Measurements from ENCODE around the gene HS2ST1. TPM values are rescaled to one million over a fixed set of nuclear protein-coding genes. Genes with fewer than 3 reads are reported as not detected.

HS2ST1 gene
- total and polyA plus RNA-seq, 4 donors, result 4.1 to 45.3 (median 16.3) TPM

GRCh38 chr1:87134061-87134460 lies 219.6 kb downstream of the HS2ST1 start:
- Histone ChIP-seq H3K4me3 (no peak overlapping the region), H3K36me3 (ENCODE audit: control insufficient read depth in 4 of 4, insufficient read depth in 4 of 4, low read length in 4 of 4) (no peaks in the 10 kb centered on the region), H3K27ac (ENCODE audit: low read depth in 1 of 2, low read length in 1 of 2) (no peak overlapping the region), H3K27me3 (ENCODE audit: control insufficient read depth in 3 of 3, insufficient read depth in 3 of 3, low read length in 2 of 3) (peaks cover 0 to 4% (median 0%) of the 10 kb centered on the region in 3 donors), H3K9me3 (ENCODE audit: control insufficient read depth in 4 of 4, insufficient read depth in 3 of 4, low read length in 3 of 4) (no peaks in the 10 kb centered on the region), H3K4me1 (ENCODE audit: control insufficient read depth in 5 of 5, insufficient read depth in 5 of 5, low read length in 5 of 5) (peaks cover 0 to 50% (median 6%) of the 10 kb centered on the region in 5 donors), H3K9ac (ENCODE audit: insufficient read depth in 1 of 2, low read length in 2 of 2) (no peak overlapping the region)
- 82 to 90% methylated on average over 6 of the region's 6 CpGs for WGBS, 2 donors
- DNase-seq, result no peak
- no peak for ATAC-seq (ENCODE audit: insufficient read depth, low FRiP score)
- no peak for TF ChIP-seq CTCF (IDR thresholded peaks at IDR 0.05; ENCODE audit: control extremely low read depth, extremely low read depth)

- WGBS, 2 donors, result 66 to 84% methylated on average over 9 of the region's 9 CpGs
- peaks cover 0 to 1% (median 0%) of the 10 kb centered on the region in 4 donors for H3K9me3 ChIP-seq (ENCODE audit: control insufficient read depth in 4 of 4, insufficient read depth in 3 of 4, low read length in 3 of 4)
- H3K27me3 ChIP-seq (ENCODE audit: control insufficient read depth in 3 of 3, insufficient read depth in 3 of 3, low read length in 2 of 3), result peaks cover 0 to 4% (median 0%) of the 10 kb centered on the region in 3 donors
- H3K9ac ChIP-seq (ENCODE audit: insufficient read depth in 1 of 2, low read length in 2 of 2), result no peak overlapping the region
- ATAC-seq (ENCODE audit: insufficient read depth, low FRiP score) (no peak), DNase-seq (no peak)
- peaks cover 0 to 44% (median 3%) of the 10 kb centered on the region in 5 donors for H3K4me1 ChIP-seq (ENCODE audit: control insufficient read depth in 5 of 5, insufficient read depth in 5 of 5, low read length in 5 of 5)
- no peak overlapping the region for H3K4me3 ChIP-seq
- TF ChIP-seq CTCF (IDR thresholded peaks at IDR 0.05; ENCODE audit: control extremely low read depth, extremely low read depth), result no peak
- no peak overlapping the region for H3K27ac ChIP-seq (ENCODE audit: low read depth in 1 of 2, low read length in 1 of 2)
- no peaks in the 10 kb centered on the region for H3K36me3 ChIP-seq (ENCODE audit: control insufficient read depth in 4 of 4, insufficient read depth in 4 of 4, low read length in 4 of 4)
These were observed 220.3 kb downstream of the HS2ST1 start for GRCh38 chr1:87134625-87135328.

GRCh38 chr1:87135329-87135712 lies 220.9 kb downstream of the HS2ST1 start:
- Histone ChIP-seq H3K36me3 (ENCODE audit: control insufficient read depth in 4 of 4, insufficient read depth in 4 of 4, low read length in 4 of 4) (no peaks in the 10 kb centered on the region), H3K27ac (ENCODE audit: low read depth in 1 of 2, low read length in 1 of 2) (no peak overlapping the region), H3K9me3 (ENCODE audit: control insufficient read depth in 4 of 4, insufficient read depth in 3 of 4, low read length in 3 of 4) (peaks cover 0 to 3% (median 0%) of the 10 kb centered on the region in 4 donors), H3K4me3 (no peak overlapping the region), H3K4me1 (ENCODE audit: control insufficient read depth in 5 of 5, insufficient read depth in 5 of 5, low read length in 5 of 5) (peaks cover 0 to 38% (median 3%) of the 10 kb centered on the region in 5 donors), H3K27me3 (ENCODE audit: control insufficient read depth in 3 of 3, insufficient read depth in 3 of 3, low read length in 2 of 3) (peaks cover 0 to 4% (median 0%) of the 10 kb centered on the region in 3 donors), H3K9ac (ENCODE audit: insufficient read depth in 1 of 2, low read length in 2 of 2) (no peak overlapping the region)
- no peak for ATAC-seq (ENCODE audit: insufficient read depth, low FRiP score)
- no peak for TF ChIP-seq CTCF (IDR thresholded peaks at IDR 0.05; ENCODE audit: control extremely low read depth, extremely low read depth)
- WGBS, 2 donors, result 95 to 96% methylated on average over 11 of the region's 11 CpGs
- no peak for DNase-seq

All from lung (tissue), 12 donors.